HCT116 (cell line): ENCODE measurements around the gene TNFRSF18.

Source experiments
- EGR1 ChIP-seq: IDR thresholded peaks from 2 replicates; pipeline ENCODE4 v1.6.1; 2012; ENCODE audit warnings: low read depth
- ELF1 ChIP-seq: IDR thresholded peaks from 2 replicates; pipeline ENCODE4 v1.6.1; 2012; ENCODE audit warnings: low read depth, borderline replicate concordance
- EZH2 ChIP-seq: fragments of 200-600 bp; sonication (generic); IDR thresholded peaks from 2 replicates; pipeline ENCODE4 v1.6.1; 2017; ENCODE audit warnings: antibody characterized with exemption, mixed run types
- EZH2phosphoT487 ChIP-seq: fragments of 200-600 bp; IDR thresholded peaks from 2 replicates; pipeline ENCODE4 v1.6.1; 2018; ENCODE audit warnings: antibody characterized with exemption, borderline replicate concordance
- POLR2A ChIP-seq: IDR thresholded peaks from 2 replicates; pipeline ENCODE4 v1.7.0; 2011; ENCODE audit warnings: borderline replicate concordance; ENCODE audit not compliant: insufficient read depth, insufficient read length; ENCODE audit errors: extremely low read depth
- RAD21 ChIP-seq: IDR thresholded peaks from 2 replicates; pipeline ENCODE4 v1.6.1; 2012; ENCODE audit warnings: low read depth, mild to moderate bottlenecking
- SRF ChIP-seq: IDR thresholded peaks from 2 replicates; pipeline ENCODE4 v1.6.1; 2012; ENCODE audit warnings: low read depth
- YY1 ChIP-seq: IDR thresholded peaks from 2 replicates; pipeline ENCODE4 v1.6.1; 2011; ENCODE audit warnings: low read length, low read depth, moderate library complexity, mild to moderate bottlenecking; ENCODE audit not compliant: insufficient replicate concordance; ENCODE audit errors: extremely low read depth
- TF ChIP-seq, protein P1 (sequence below), 3 experiments: fragments of 200-600 bp in 1 of 3; sonication (generic) in 1 of 3; IDR thresholded peaks in 2 of 3; conservative IDR thresholded peaks in 1 of 3; 2 replicates each; pipeline ENCODE4 v1.5.1; 2012 to 2017; ENCODE audit warnings: low read depth in 2 of 3, low read length in 2 of 3, antibody characterized with exemption in 1 of 3, borderline replicate concordance in 1 of 3, control low read depth in 1 of 3, mild to moderate bottlenecking in 1 of 3, mixed read lengths in 1 of 3, mixed run types in 1 of 3, moderate library complexity in 1 of 3; ENCODE audit not compliant: insufficient read depth in 1 of 3
- TF ChIP-seq, protein P2 (sequence below): IDR thresholded peaks from 2 replicates; pipeline ENCODE4 v1.6.1; 2012; ENCODE audit warnings: low read depth
- TF ChIP-seq, protein P3 (sequence below): IDR thresholded peaks from 2 replicates; pipeline ENCODE4 v1.6.1; 2012

DNA sequence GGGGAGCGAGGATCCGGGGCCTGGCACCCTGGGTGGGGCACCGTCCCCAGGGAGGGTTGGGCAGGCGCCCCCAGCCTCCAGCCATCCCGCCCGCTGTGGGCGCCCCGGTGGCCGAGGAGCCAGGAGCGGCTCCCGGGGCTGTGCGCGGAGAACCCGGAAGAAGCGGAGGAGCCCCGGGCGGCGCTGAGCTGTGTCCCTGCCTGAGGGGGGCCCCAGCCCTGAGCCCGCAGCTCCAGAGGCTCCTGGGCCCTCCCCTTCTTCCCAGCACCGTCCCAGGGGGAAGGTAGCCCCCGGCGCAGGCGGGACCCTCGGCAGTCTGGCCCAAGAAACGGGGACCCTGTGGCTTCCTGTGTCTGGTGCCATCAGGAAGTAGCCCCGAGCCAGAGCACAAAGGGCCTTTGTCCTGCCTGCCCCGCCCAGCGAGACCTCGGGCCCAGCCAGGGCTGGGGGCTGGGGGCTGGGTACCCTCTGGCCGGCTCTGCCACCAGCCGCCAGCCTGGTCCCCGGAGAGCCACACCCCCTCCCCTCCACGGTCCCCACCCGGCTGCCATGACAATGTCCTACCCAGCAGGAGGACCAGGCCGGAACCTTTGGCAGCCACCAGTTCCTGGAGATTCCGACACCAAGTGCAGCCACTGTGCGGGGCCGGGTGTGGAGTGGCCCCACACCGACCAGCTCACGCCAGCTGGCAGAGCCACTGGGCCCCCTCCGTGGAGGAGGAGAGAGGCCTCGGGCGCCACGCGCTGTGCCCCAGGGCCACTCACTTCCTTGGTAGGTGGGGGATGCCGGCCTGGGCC lies 48.3 kb downstream of the TNFRSF18 start:
- TF ChIP-seq RAD21 = no peak
- no peak for TF ChIP-seq POLR2A
- TF ChIP-seq, protein P1, sequence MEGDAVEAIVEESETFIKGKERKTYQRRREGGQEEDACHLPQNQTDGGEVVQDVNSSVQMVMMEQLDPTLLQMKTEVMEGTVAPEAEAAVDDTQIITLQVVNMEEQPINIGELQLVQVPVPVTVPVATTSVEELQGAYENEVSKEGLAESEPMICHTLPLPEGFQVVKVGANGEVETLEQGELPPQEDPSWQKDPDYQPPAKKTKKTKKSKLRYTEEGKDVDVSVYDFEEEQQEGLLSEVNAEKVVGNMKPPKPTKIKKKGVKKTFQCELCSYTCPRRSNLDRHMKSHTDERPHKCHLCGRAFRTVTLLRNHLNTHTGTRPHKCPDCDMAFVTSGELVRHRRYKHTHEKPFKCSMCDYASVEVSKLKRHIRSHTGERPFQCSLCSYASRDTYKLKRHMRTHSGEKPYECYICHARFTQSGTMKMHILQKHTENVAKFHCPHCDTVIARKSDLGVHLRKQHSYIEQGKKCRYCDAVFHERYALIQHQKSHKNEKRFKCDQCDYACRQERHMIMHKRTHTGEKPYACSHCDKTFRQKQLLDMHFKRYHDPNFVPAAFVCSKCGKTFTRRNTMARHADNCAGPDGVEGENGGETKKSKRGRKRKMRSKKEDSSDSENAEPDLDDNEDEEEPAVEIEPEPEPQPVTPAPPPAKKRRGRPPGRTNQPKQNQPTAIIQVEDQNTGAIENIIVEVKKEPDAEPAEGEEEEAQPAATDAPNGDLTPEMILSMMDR (IDR thresholded peaks at IDR 0.05 in 2 of 3, conservative IDR thresholded peaks at IDR 0.05 in 1 of 3; ENCODE audit: borderline replicate concordance in 1 of 3, insufficient read depth in 1 of 3, low read depth in 2 of 3, low read length in 2 of 3) = no peak
- no peak for TF ChIP-seq EGR1
- TF ChIP-seq EZH2 = no peak
- TF ChIP-seq, protein P2, sequence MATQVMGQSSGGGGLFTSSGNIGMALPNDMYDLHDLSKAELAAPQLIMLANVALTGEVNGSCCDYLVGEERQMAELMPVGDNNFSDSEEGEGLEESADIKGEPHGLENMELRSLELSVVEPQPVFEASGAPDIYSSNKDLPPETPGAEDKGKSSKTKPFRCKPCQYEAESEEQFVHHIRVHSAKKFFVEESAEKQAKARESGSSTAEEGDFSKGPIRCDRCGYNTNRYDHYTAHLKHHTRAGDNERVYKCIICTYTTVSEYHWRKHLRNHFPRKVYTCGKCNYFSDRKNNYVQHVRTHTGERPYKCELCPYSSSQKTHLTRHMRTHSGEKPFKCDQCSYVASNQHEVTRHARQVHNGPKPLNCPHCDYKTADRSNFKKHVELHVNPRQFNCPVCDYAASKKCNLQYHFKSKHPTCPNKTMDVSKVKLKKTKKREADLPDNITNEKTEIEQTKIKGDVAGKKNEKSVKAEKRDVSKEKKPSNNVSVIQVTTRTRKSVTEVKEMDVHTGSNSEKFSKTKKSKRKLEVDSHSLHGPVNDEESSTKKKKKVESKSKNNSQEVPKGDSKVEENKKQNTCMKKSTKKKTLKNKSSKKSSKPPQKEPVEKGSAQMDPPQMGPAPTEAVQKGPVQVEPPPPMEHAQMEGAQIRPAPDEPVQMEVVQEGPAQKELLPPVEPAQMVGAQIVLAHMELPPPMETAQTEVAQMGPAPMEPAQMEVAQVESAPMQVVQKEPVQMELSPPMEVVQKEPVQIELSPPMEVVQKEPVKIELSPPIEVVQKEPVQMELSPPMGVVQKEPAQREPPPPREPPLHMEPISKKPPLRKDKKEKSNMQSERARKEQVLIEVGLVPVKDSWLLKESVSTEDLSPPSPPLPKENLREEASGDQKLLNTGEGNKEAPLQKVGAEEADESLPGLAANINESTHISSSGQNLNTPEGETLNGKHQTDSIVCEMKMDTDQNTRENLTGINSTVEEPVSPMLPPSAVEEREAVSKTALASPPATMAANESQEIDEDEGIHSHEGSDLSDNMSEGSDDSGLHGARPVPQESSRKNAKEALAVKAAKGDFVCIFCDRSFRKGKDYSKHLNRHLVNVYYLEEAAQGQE = no peak
- no peak for TF ChIP-seq ELF1
- peak; percentile 17 for TF ChIP-seq YY1
- TF ChIP-seq, protein P3, sequence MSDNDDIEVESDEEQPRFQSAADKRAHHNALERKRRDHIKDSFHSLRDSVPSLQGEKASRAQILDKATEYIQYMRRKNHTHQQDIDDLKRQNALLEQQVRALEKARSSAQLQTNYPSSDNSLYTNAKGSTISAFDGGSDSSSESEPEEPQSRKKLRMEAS = no peak
- TF ChIP-seq SRF = no peak
- TF ChIP-seq EZH2phosphoT487 = no peak
